IMR-90 (cell line): ENCODE data around the gene ACP4. TPM values are rescaled to one million over a fixed set of nuclear protein-coding genes. Genes with fewer than 3 reads are reported as not detected.

Experiments used
- ATAC-seq: fragments of 200-7000 bp; cut with Tn5 transposase; 2 replicates; pipeline ENCODE4 v1.9.1; 2020; ENCODE audit warnings: low read depth, mild to moderate bottlenecking, moderate library complexity
- BruUV-seq: library from RNA; stranded (reverse); fragments of 400-500 nt; replicated peaks from 2 replicates; lab custom pipeline; 2021; lab: Mats Ljungman, UMichigan
- CTCF ChIA-PET: fragments of 300-600 bp; formaldehyde crosslinking; extraction: SDS; loops from one replicate; lab custom pipeline; 2021; ENCODE audit warnings: antibody characterized with exemption; lab: Yijun Ruan, JAX
- POLR2A ChIA-PET: fragments of 300-600 bp; sonication (Branson Sonifier 250); formaldehyde crosslinking; loops from one replicate; lab custom pipeline; 2022; ENCODE audit warnings: antibody characterized with exemption; ENCODE audit not compliant: unreplicated experiment; lab: Charles Lee
- DNase-seq: peaks from one replicate; pipeline ENCODE4 v3.0.0; 2013
- H2AFZ ChIP-seq: replicated peaks from 2 replicates; pipeline ENCODE3; 2013; ENCODE audit warnings: low read length, mild to moderate bottlenecking; ENCODE audit not compliant: poor library complexity
- H2AK5ac ChIP-seq: 2 replicates; pipeline ENCODE4 v1.6.1; 2013; ENCODE audit warnings: low read depth, low read length, inconsistent platforms
- H2AK9ac ChIP-seq: replicated peaks from 2 replicates; pipeline ENCODE3; 2013; ENCODE audit warnings: mild to moderate bottlenecking, low read depth, low read length, moderate library complexity; ENCODE audit not compliant: poor library complexity
- H2BK120ac ChIP-seq: 2 replicates; pipeline ENCODE4 v1.6.1; 2013; ENCODE audit warnings: low read depth, low read length, inconsistent platforms
- H2BK15ac ChIP-seq: 3 replicates; pipeline ENCODE4 v1.6.1; 2013; ENCODE audit warnings: low read depth, low read length, inconsistent platforms
- H2BK20ac ChIP-seq: 2 replicates; pipeline ENCODE4 v1.6.1; 2013; ENCODE audit warnings: low read depth, mild to moderate bottlenecking, inconsistent platforms, low read length, moderate library complexity
- H2BK5ac ChIP-seq: 2 replicates; pipeline ENCODE4 v1.6.1; 2013; ENCODE audit warnings: mild to moderate bottlenecking, low read depth, low read length, inconsistent platforms; ENCODE audit not compliant: poor library complexity, severe bottlenecking
- H3K14ac ChIP-seq: replicated peaks from 2 replicates; pipeline ENCODE4 v1.6.1; 2013; ENCODE audit warnings: low read depth, low read length, inconsistent platforms
- H3K18ac ChIP-seq: 2 replicates; pipeline ENCODE4 v1.6.1; 2013; ENCODE audit warnings: low read depth, low read length, control low read depth
- H3K23ac ChIP-seq: 2 replicates; pipeline ENCODE4 v1.6.1; 2013; ENCODE audit warnings: low read depth, low read length, inconsistent platforms
- H3K27ac ChIP-seq: 2 replicates; pipeline ENCODE4 v1.5.1; 2013; ENCODE audit warnings: mild to moderate bottlenecking, control low read depth, low read length; ENCODE audit not compliant: insufficient read depth
- H3K27me3 ChIP-seq: 2 replicates; pipeline ENCODE4 v1.6.1; 2013; ENCODE audit warnings: low read length; ENCODE audit not compliant: control insufficient read depth, insufficient read depth
- H3K36me3 ChIP-seq: 2 replicates; pipeline ENCODE4 v1.6.1; 2013; ENCODE audit warnings: low read length, mixed read lengths; ENCODE audit not compliant: control insufficient read depth, insufficient read depth
- H3K4ac ChIP-seq: 2 replicates; pipeline ENCODE4 v1.6.1; 2013; ENCODE audit warnings: low read depth, low read length, inconsistent platforms
- H3K4me1 ChIP-seq: 2 replicates; pipeline ENCODE4 v1.6.1; 2013; ENCODE audit warnings: low read length, mixed read lengths; ENCODE audit not compliant: control insufficient read depth, insufficient read depth
- H3K4me2 ChIP-seq: 2 replicates; pipeline ENCODE4 v1.6.1; 2013; ENCODE audit warnings: low read depth, mild to moderate bottlenecking, control low read depth, low read length, moderate library complexity
- H3K4me3 ChIP-seq: 2 replicates; pipeline ENCODE4 v1.5.1; 2013; ENCODE audit warnings: low read depth, mild to moderate bottlenecking, control low read depth, low read length, moderate library complexity; ENCODE audit not compliant: insufficient read depth
- H3K56ac ChIP-seq: 2 replicates; pipeline ENCODE4 v1.6.1; 2013; ENCODE audit warnings: low read length, inconsistent platforms; ENCODE audit not compliant: insufficient read depth; ENCODE audit errors: extremely low read depth
- H3K79me1 ChIP-seq, 2 experiments: 2 replicates each; pipeline ENCODE4 v1.6.1; 2013; ENCODE audit warnings: low read length in 2 of 2, inconsistent platforms in 1 of 2, low read depth in 1 of 2
- H3K9ac ChIP-seq: 2 replicates; pipeline ENCODE4 v1.6.1; 2013; ENCODE audit warnings: low read depth, low read length, control low read depth
- H3K9me1 ChIP-seq: 2 replicates; pipeline ENCODE4 v1.6.1; 2013; ENCODE audit warnings: low read length, inconsistent platforms; ENCODE audit not compliant: insufficient read depth
- H3K9me3 ChIP-seq: 2 replicates; pipeline ENCODE4 v1.6.1; 2013; ENCODE audit warnings: low read length; ENCODE audit not compliant: control insufficient read depth, insufficient read depth
- H4K20me1 ChIP-seq: 2 replicates; pipeline ENCODE4 v1.6.1; 2013; ENCODE audit warnings: low read length, inconsistent platforms; ENCODE audit not compliant: insufficient read depth
- H4K5ac ChIP-seq: 2 replicates; pipeline ENCODE4 v1.6.1; 2013; ENCODE audit warnings: mild to moderate bottlenecking, low read depth, low read length, control low read depth
- H4K8ac ChIP-seq, 2 experiments: 2 replicates each; pipeline ENCODE4 v1.6.1; 2013; ENCODE audit warnings: low read depth in 2 of 2, low read length in 2 of 2, control low read depth in 1 of 2, inconsistent platforms in 1 of 2
- H4K91ac ChIP-seq: 2 replicates; pipeline ENCODE4 v1.6.1; 2013; ENCODE audit warnings: low read depth, low read length, inconsistent platforms; ENCODE audit not compliant: insufficient read depth
- BHLHE40 ChIP-seq: fragments of 150-350 bp; IDR thresholded peaks from 2 replicates; pipeline ENCODE4 v1.6.1; 2016; ENCODE audit warnings: mild to moderate bottlenecking, low read depth, low read length
- CEBPB ChIP-seq: IDR thresholded peaks from 2 replicates; pipeline ENCODE4 v1.6.1; 2012; ENCODE audit warnings: low read depth, low read length, improper control_type of control experiment
- CHD1 ChIP-seq: IDR thresholded peaks from 2 replicates; pipeline ENCODE4 v1.6.1; 2012; ENCODE audit warnings: low read depth, low read length, improper control_type of control experiment
- CTCF ChIP-seq: conservative IDR thresholded peaks from 2 replicates; pipeline ENCODE4 v1.5.1; 2012; ENCODE audit warnings: mild to moderate bottlenecking, low read depth, low read length, improper control_type of control experiment
- ELK1 ChIP-seq: fragments of 150-350 bp; IDR thresholded peaks from 2 replicates; pipeline ENCODE4 v1.6.1; 2016; ENCODE audit warnings: low read depth, mild to moderate bottlenecking, low read length, moderate library complexity, borderline replicate concordance
- FOS ChIP-seq: fragments of 150-350 bp; IDR thresholded peaks from 2 replicates; pipeline ENCODE4 v1.6.1; 2016; ENCODE audit warnings: low read depth, low read length
- MAFK ChIP-seq: IDR thresholded peaks from 2 replicates; pipeline ENCODE4 v1.6.1; 2012; ENCODE audit warnings: low read depth, low read length, improper control_type of control experiment
- MAZ ChIP-seq: IDR thresholded peaks from 2 replicates; pipeline ENCODE4 v1.6.1; 2012; ENCODE audit warnings: low read depth, mild to moderate bottlenecking, low read length, improper control_type of control experiment, moderate library complexity, borderline replicate concordance
- MXI1 ChIP-seq: IDR thresholded peaks from 2 replicates; pipeline ENCODE4 v1.6.1; 2012; ENCODE audit warnings: low read depth, mild to moderate bottlenecking, low read length, moderate library complexity, borderline replicate concordance
- NFE2L2 ChIP-seq: fragments of 150-350 bp; IDR thresholded peaks from 2 replicates; pipeline ENCODE4 v1.6.1; 2016; ENCODE audit warnings: low read depth, mild to moderate bottlenecking, low read length
- POLR2A ChIP-seq: IDR thresholded peaks from 2 replicates; pipeline ENCODE4 v1.6.1; 2012; ENCODE audit warnings: mild to moderate bottlenecking, low read depth, low read length
- RAD21 ChIP-seq: IDR thresholded peaks from 2 replicates; pipeline ENCODE4 v1.6.1; 2012; ENCODE audit warnings: low read length, improper control_type of control experiment
- RCOR1 ChIP-seq: IDR thresholded peaks from 2 replicates; pipeline ENCODE4 v1.6.1; 2012; ENCODE audit warnings: mild to moderate bottlenecking, low read length, improper control_type of control experiment; ENCODE audit not compliant: insufficient replicate concordance
- RFX5 ChIP-seq: IDR thresholded peaks from 2 replicates; pipeline ENCODE4 v1.8.0; 2012; ENCODE audit warnings: low read depth, mild to moderate bottlenecking, low read length, moderate library complexity
- SMC3 ChIP-seq: fragments of 150-350 bp; IDR thresholded peaks from 2 replicates; pipeline ENCODE4 v1.6.1; 2016; ENCODE audit warnings: low read depth, mild to moderate bottlenecking, antibody characterized with exemption, low read length, moderate library complexity
- WGBS, 2 experiments: methylation state at CpG; one replicate each; pipeline versions ENCODE4 v1.1.5 to v1.1.7; 2013; ENCODE audit warnings: missing lambda C conversion rate in 2 of 2; ENCODE audit not compliant: insufficient read length in 1 of 2; ENCODE audit errors: extremely low coverage in 2 of 2; 5-methylcytosine and 5-hydroxymethylcytosine counted together
- dilution Hi-C: fragments of 300-500 bp; cut with HindIII; formaldehyde crosslinking; loops from one replicate; pipeline ENCODE4 v1.14.3; 2018; ENCODE audit warnings: low sequenced_read_pairs; ENCODE audit not compliant: unreplicated experiment
- in situ Hi-C: fragments of 300-500 bp; cut with MboI; formaldehyde crosslinking; loops from 3 replicates; pipeline ENCODE4 v1.14.3; 2019; ENCODE audit warnings: low sequenced_read_pairs, inconsistent platforms, mixed read lengths
- intact Hi-C: fragments of 100-400 bp; cut with micrococcal nuclease; formaldehyde crosslinking; loops from 2 replicates; pipeline ENCODE4 v1.10.0; 2022
- polyA plus RNA-seq, 3 experiments: library from polyadenylated mRNA; depleted of rRNA; stranded (reverse); fragments of >200 nt; gene quantifications; 2 replicates each; pipeline ENCODE4 v1.2.3, GENCODE V29; 2012; ENCODE audit warnings: low replicate concordance in 1 of 3
- total RNA-seq: library from RNA; depleted of rRNA; stranded (reverse); fragments of >200 nt; gene quantifications from 2 replicates; pipeline ENCODE4 v1.2.3, GENCODE V29; 2012

ACP4 gene
- total and polyA plus RNA-seq, 2 of the 4 experiments (the other 2 are of a cell fraction) = not detected

- Histone ChIP-seq H2AFZ (no peak overlapping the region), H2AK9ac (no peak overlapping the region), H4K91ac (no peak overlapping the region), H3K9ac (no peak overlapping the region), H4K8ac (no peak overlapping the region), H3K18ac (no peak overlapping the region), H3K14ac (no peak overlapping the region), H3K27me3 (no peaks in the 10 kb centered on the region), H3K9me1 (peaks cover 9% of the 10 kb centered on the region), H2BK5ac (no peak overlapping the region), H4K20me1 (peaks cover 66% of the 10 kb centered on the region), H3K4ac (no peak overlapping the region), H4K5ac (no peak overlapping the region), H2BK15ac (no peak overlapping the region), H3K4me1 (no peaks in the 10 kb centered on the region), H3K4me3 (no peak overlapping the region), H3K79me1 (peaks cover 13 to 23% of the 10 kb centered on the region in 2 experiments; a peak in 3 of 4 replicates), H3K36me3 (peaks cover 37% of the 10 kb centered on the region), H2BK120ac (no peak overlapping the region), H3K23ac (no peak overlapping the region), H3K27ac (no peak overlapping the region), H3K4me2 (no peak overlapping the region), H2BK20ac (no peak overlapping the region), H2AK5ac (no peak overlapping the region), H3K9me3 (no peaks in the 10 kb centered on the region), H3K56ac (no peak overlapping the region)
- in situ Hi-C loops = no loop called here
- BruUV-seq = no TSS peak
- POLR2A ChIA-PET = no interaction called here
- ATAC-seq (no peak), DNase-seq (no peak)
- intact Hi-C loops = no loop called here
- TF ChIP-seq RCOR1 (no peak), POLR2A (no peak), RAD21 (no peak), SMC3 (no peak), MAZ (no peak), FOS (no peak), CEBPB (no peak), CTCF (no peak), NFE2L2 (no peak), RFX5 (no peak), MXI1 (no peak), MAFK (no peak), BHLHE40 (no peak), ELK1 (no peak), CHD1 (no peak)
- dilution Hi-C loops = no loop called here
- CTCF ChIA-PET = no interaction called here
- 93% methylated on average over 2 of the region's 7 CpGs; no CpG with 5 or more reads in 1 of the 2 experiments for WGBS, 2 experiments
Observed at GRCh38 chr19:50797429-50797780, 7.2 kb downstream of the ACP4 start.
